Measurements from ENCODE around the gene KIF3A.
A peak's percentile ranks its signal among the peaks of the same experiment; 100 is the strongest.

The KIF3A gene

GRCh38 chr5:132662925-132663770 lies 74.2 kb downstream of the KIF3A start:
- no peak for DNase-seq (ENCODE audit: low spot score)

- no peak for DNase-seq (ENCODE audit: low spot score)
Measured at GRCh38 chr5:132662004-132662401, 75.3 kb downstream of the KIF3A start.

- no peak for DNase-seq (ENCODE audit: low spot score)
Measured at GRCh38 chr5:132661231-132662003, 75.9 kb downstream of the KIF3A start.

- no peak for DNase-seq (ENCODE audit: low spot score)
Measured at GRCh38 chr5:132659598-132660493, 77.5 kb downstream of the KIF3A start.

GRCh38 chr5:132658381-132659302 lies 78.7 kb downstream of the KIF3A start:
- DNase-seq (ENCODE audit: low spot score), result no peak

- DNase-seq (ENCODE audit: low spot score), result no peak
Measured at GRCh38 chr5:132657676-132658380, 79.5 kb downstream of the KIF3A start, which contains the start of gene IL13. Gene IL13, plus strand, starts transcription at chr5:132658173. Its CDS starts 14 bp downstream, at chr5:132658187.

- no peak for DNase-seq (ENCODE audit: low spot score)
Measured at GRCh38 chr5:132656774-132657355, 80.5 kb downstream of the KIF3A start.

- DNase-seq (ENCODE audit: low spot score), result peak; percentile 62
Measured at GRCh38 chr5:132655821-132656773, 81.2 kb downstream of the KIF3A start.

- DNase-seq (ENCODE audit: low spot score), result no peak
Measured at GRCh38 chr5:132653716-132654115, 83.6 kb downstream of the KIF3A start.

- no peak for DNase-seq (ENCODE audit: low spot score)
Measured at GRCh38 chr5:132651838-132652469, 85.4 kb downstream of the KIF3A start.

GRCh38 chr5:132648355-132648754 lies 89.0 kb downstream of the KIF3A start:
- DNase-seq (ENCODE audit: low spot score), result no peak

GRCh38 chr5:132647473-132647872 lies 89.9 kb downstream of the KIF3A start:
- DNase-seq (ENCODE audit: low spot score), result no peak

GRCh38 chr5:132646583-132647266 lies 90.6 kb downstream of the KIF3A start:
- no peak for DNase-seq (ENCODE audit: low spot score)

- DNase-seq (ENCODE audit: low spot score), result no peak
Measured at GRCh38 chr5:132644177-132644576, 93.2 kb downstream of the KIF3A start.

Data from AG20443 (cell line).